GM12873 (cell line): ENCODE data around the gene PRKCQ.

ENCODE experiments used
- TF ChIP-seq, protein P1 (sequence below): IDR thresholded peaks from 2 replicates; pipeline ENCODE4 v1.5.1; 2012; ENCODE audit warnings: low read depth, mild to moderate bottlenecking, moderate library complexity, low read length, control low read depth; ENCODE audit not compliant: insufficient read depth; ENCODE audit errors: missing control alignments

The PRKCQ gene

GRCh38 chr10:6379015-6379776, 200.9 kb downstream of the PRKCQ start:
- TF ChIP-seq, protein P1, sequence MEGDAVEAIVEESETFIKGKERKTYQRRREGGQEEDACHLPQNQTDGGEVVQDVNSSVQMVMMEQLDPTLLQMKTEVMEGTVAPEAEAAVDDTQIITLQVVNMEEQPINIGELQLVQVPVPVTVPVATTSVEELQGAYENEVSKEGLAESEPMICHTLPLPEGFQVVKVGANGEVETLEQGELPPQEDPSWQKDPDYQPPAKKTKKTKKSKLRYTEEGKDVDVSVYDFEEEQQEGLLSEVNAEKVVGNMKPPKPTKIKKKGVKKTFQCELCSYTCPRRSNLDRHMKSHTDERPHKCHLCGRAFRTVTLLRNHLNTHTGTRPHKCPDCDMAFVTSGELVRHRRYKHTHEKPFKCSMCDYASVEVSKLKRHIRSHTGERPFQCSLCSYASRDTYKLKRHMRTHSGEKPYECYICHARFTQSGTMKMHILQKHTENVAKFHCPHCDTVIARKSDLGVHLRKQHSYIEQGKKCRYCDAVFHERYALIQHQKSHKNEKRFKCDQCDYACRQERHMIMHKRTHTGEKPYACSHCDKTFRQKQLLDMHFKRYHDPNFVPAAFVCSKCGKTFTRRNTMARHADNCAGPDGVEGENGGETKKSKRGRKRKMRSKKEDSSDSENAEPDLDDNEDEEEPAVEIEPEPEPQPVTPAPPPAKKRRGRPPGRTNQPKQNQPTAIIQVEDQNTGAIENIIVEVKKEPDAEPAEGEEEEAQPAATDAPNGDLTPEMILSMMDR, result no peak
